GM12874 (cell line): ENCODE data around the gene DLG1.

Experiments used
- CTCF ChIP-seq: IDR thresholded peaks from 2 replicates; pipeline ENCODE4 v1.5.1; 2011; ENCODE audit warnings: low read depth, mild to moderate bottlenecking, control low read depth, low read length, moderate library complexity; ENCODE audit not compliant: insufficient read depth

DLG1 gene

DNA sequence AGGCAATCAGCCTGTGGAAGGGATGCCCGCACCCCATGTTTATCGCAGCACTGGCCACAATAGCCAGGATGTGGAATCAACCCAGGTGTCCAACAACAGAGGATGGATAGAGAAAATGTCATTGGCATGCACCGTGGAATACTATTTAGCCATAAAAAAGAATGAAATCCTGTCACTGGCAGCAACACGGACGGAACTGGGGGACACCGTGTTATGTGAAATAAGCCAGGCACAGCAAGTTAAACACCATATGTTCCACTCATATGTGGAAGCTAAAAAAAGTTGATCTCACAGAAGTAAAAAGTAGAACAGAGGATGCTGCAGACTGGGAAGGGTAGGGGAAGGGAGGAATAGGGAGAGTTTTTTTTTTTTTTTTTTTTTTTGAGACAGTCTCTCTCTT, 284.4 kb downstream of the DLG1 start:
- TF ChIP-seq CTCF, result no peak

DNA sequence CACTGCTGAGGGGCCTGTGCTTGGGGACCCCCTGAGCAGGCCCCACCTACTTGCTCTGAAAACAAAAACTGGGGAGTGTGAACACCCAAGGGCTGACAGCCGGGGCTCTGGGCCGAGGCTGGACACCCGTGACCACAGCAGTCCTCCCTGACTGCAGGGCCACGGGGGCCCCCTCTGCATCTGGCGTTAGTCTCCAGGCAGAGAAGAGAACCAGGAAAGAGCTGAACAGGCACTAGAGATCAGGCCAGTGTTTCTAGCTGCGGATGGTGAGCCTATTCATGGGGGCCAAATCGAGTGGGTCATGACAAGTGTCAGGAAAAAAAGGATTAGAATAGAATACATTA, 285.9 kb downstream of the DLG1 start:
- no peak for TF ChIP-seq CTCF

DNA sequence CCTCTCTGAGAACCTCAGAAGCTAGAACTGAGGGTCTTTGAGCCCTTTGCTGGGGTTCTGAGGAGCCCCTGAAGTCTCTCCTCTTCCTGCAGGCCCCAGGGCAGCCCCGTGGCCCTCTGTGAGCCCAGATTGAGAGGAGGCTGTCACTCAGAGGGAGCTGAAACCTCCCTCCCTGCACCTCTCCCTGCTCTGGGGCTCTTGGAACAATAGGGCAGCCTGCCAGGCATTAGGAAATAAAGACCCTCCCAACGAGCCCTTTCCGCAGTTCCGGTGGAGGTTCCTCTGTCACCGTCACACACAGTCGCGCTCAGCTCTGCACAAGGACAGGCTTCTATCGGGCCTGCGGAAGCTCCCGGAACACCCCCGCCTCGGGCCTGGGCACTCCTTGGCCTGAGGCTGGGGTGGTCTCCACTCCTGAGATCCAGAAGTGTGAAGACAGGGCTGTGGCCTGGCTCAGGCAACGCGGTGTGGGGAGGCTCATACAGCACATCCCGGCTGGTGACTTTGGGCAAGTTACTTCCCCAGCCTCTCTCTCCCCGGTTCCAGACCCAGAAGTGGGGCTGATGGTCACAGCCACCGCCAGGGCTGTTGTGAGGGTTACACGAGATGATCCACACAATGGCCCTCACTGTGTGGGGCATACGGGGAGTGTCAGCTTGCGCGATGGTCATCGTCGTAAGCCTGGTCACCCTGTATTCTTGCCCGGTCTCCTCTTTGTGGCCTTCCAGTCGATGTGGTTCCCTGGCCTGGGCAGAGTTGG, 286.5 kb downstream of the DLG1 start:
- no peak for TF ChIP-seq CTCF

DNA sequence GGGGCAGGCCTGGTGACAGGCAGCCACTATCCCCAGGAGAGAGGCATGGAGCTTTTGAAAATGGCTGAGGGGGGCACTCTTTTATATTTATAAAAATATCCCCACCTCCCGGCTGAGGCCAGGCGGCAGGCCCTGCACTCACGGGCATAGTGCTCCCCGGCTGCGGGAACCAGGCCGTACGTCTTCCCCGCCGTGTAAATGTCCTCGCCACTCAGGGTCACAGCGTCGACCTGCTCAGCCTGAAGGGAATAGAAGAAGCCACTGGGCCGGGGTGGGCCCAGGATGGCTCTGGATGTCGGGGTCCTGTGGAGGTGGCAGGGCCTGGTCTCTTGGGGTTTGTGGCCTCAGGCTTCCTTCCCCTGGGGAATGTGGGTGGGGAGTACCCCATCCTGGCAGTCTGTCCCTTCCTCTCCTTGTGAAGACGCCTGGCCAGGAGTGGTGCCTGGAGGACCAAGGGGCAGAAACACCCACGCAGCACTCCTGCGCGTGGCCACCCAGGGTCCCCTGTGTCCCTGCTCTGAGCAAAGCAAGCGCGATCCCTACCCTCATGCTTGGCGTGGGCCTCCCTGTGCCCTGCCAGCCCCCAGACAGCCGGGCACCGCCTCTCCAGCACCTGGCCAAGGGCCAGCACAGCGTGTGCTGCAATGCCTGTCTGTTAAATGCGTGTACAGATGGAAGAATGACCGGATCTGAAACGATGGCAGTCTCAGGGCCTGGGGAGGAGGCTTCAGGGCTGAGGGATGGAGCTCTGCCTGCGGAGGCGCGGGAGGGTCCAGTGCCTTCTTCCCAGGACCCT, 287.7 kb downstream of the DLG1 start:
- no peak for TF ChIP-seq CTCF

- TF ChIP-seq CTCF, result no peak
Observed at GRCh38 chr3:197009532-197010019, 288.8 kb downstream of the DLG1 start.

- no peak for TF ChIP-seq CTCF
Observed at GRCh38 chr3:197008436-197009209, 289.8 kb downstream of the DLG1 start.

DNA sequence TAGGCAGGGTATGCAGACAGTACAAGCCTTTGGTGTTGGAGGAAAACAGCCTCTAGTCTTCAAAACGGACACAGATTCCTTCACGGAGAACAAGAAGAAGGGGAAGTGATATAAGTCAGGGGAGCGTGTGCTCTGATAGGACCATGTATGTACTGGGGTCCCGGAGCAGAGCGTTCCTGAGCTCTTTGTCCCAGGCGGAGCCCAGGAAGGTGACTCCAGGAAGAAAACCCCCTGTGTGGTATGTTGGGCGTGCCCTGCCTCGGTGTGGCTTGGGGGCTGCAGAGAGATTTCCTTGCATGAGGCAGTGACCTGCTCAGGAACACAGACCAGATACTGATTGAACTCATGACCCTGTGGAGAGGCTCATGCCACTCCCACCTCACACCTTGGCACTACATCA, 290.5 kb downstream of the DLG1 start:
- TF ChIP-seq CTCF, result no peak
